ACC112 (cell line): Measurements from ENCODE around the gene RAPGEF6.
"Not testable (repeated sequence)": the region's sequence is repeated elsewhere in the genome, so short reads cannot be mapped to it uniquely, and the experiment has no call there.

Source experiments
- H2AFZ ChIP-seq: fragments of 200-600 bp; sonication (generic); one replicate; pipeline ENCODE4 v1.6.0; 2017; ENCODE audit warnings: antibody characterized with exemption, low read length; ENCODE audit not compliant: unreplicated experiment
- H3K27ac ChIP-seq: fragments of 200-600 bp; sonication (generic); 2 replicates; pipeline ENCODE4 v1.5.1; 2014; ENCODE audit warnings: low read depth, mild to moderate bottlenecking, antibody characterized with exemption, low read length, moderate library complexity
- H3K27me3 ChIP-seq: fragments of 200-600 bp; sonication (generic); 2 replicates; pipeline ENCODE4 v1.6.1; 2014; ENCODE audit warnings: mild to moderate bottlenecking, antibody characterized with exemption, low read length, moderate library complexity, mixed read lengths; ENCODE audit not compliant: insufficient read depth
- H3K36me3 ChIP-seq: fragments of 200-600 bp; sonication (generic); 2 replicates; pipeline ENCODE4 v1.6.1; 2016; ENCODE audit warnings: mild to moderate bottlenecking, antibody characterized with exemption, low read length, moderate library complexity, mixed read lengths; ENCODE audit not compliant: insufficient read depth
- H3K4me1 ChIP-seq: fragments of 200-600 bp; sonication (generic); one replicate; pipeline ENCODE4 v1.6.1; 2016; ENCODE audit warnings: low read length, mixed read lengths; ENCODE audit not compliant: insufficient read depth, unreplicated experiment, control insufficient read depth
- H3K4me3 ChIP-seq: fragments of 200-600 bp; sonication (generic); 2 replicates; pipeline ENCODE4 v1.5.1; 2014; ENCODE audit warnings: mild to moderate bottlenecking, low read depth, low read length
- H3K79me2 ChIP-seq: fragments of 200-600 bp; sonication (generic); one replicate; pipeline ENCODE4 v1.6.0; 2016; ENCODE audit warnings: low read length; ENCODE audit not compliant: control insufficient read depth, unreplicated experiment, insufficient read depth

Gene RAPGEF6

DNA sequence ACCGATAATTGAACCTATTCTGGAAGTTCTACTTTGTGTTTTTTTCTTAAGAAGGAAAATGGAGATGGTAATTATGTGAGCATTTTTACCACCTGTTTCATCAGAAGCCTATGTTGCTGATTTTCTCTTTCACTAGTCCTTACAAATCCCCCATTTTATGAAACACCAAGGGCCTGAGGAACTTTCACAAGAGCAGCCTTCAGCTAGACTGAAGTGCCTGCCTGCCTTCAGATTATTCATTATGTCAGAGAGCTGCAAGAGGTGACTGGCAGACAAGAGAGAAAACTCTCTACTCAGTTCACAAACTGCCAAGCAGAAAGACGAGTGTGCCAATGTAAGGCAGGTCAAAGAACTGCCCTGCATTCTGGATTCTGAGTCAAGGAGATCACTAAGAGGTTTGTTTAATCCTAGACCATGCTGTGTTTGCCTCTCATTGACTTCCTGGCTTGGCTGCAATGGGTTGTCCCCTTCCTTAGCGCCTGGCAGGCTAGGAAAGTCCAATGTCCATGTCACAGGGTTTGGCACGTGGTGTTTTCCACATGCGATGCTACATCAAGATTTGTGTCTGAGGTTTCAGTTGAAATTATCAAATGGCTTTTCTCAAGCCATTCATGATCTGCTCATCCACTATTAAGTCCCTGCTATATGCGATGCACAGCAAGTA, 227.9 kb downstream of the RAPGEF6 start:
- no peak overlapping the region for H3K27ac ChIP-seq
- peaks cover 14% of the 10 kb centered on the region for H3K36me3 ChIP-seq
- no peaks in the 10 kb centered on the region for H3K27me3 ChIP-seq
- H2AFZ ChIP-seq, result no peak overlapping the region
- no peaks in the 10 kb centered on the region for H3K4me1 ChIP-seq
- H3K4me3 ChIP-seq, result no peak overlapping the region
- H3K79me2 ChIP-seq, result no peaks in the 10 kb centered on the region

DNA sequence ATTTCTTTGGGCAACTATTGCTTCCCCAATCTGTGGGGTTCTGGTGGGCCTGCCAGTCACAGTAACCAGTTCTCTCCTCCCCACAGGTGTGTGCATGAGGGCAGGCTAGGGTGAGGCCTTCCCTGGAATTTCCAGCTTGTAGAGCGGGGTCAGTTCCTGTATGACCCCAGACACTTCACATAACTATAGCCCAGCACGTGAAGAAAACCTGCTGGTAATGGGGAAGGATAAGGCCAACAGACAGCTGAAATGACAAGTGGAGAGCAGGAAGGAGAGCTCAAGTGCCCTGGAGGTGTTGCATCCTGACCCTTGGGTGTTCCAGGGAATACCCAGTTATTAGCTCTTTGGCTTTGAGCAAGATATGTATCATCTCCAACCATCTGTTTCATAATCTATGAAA, 229.0 kb downstream of the RAPGEF6 start:
- Histone ChIP-seq H3K79me2 (no peaks in the 10 kb centered on the region), H2AFZ (no peak overlapping the region), H3K4me1 (no peaks in the 10 kb centered on the region), H3K27me3 (no peaks in the 10 kb centered on the region), H3K4me3 (no peak overlapping the region), H3K36me3 (peaks cover 17% of the 10 kb centered on the region), H3K27ac (no peak overlapping the region)

DNA sequence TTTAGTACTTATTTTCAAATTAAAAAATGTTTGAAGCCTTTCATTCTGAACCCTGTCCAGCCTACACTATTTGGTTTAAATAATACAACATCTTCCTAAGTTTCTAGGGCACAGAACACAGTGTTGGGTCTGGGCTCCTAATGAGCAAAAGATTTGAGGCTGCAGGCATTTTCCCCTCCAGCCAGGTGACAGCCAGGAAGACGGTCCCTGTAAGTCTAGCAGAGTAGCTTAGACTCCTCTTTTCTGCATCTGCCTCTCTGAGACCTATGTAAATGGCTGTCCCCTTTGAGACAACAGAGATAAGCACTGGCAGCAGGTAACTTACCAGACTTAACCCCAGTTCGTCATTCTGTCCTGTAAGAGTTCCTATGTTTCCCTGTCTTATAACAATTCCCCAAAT, 229.4 kb downstream of the RAPGEF6 start:
- Histone ChIP-seq H3K4me1 (no peaks in the 10 kb centered on the region), H3K79me2 (no peaks in the 10 kb centered on the region), H2AFZ (no peak overlapping the region), H3K27ac (no peak overlapping the region), H3K4me3 (no peak overlapping the region), H3K36me3 (peaks cover 20% of the 10 kb centered on the region), H3K27me3 (no peaks in the 10 kb centered on the region)

DNA sequence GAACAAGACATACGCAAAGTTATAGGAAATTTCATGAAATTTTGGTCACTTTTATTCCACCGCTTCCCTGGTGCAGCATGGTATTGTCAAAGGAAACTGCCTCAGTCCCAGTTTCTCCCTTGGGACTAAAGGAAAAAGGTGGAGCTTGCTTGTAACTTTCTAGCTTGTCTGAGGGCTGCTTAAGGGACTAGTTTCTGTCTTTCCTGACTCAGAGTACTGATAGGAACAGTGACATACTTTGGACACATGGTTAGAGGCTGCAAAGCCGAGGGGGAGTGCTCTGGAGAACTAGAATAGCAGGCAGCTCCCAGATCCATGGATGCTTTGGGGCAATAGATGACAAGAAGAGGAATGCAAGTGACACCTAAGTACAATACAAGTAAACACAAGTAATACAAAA, 234.4 kb downstream of the RAPGEF6 start:
- Histone ChIP-seq H3K4me1 (no peaks in the 10 kb centered on the region), H3K79me2 (no peaks in the 10 kb centered on the region), H3K27ac (no peak overlapping the region), H2AFZ (no peak overlapping the region), H3K27me3 (no peaks in the 10 kb centered on the region), H3K4me3 (no peak overlapping the region), H3K36me3 (peaks cover 39% of the 10 kb centered on the region)

DNA sequence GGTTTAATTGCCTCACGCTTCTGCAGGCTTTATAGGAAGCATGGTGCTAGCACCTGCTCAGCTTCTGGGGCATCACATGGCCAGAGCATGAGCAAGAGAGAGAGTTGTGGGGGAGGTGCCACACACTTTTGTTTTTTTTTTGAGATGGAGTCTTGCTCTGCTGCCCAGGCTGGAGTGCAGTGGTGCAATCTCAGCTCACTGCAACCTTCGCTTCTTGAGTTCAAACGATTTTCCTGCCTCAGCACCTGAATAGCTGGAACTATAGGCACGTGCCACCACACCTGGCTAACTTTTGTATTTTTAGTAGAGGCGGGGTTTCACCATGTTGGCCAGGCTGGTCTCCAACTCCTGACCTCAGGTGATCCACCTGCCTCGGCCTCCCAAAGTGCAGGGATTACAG, 236.0 kb downstream of the RAPGEF6 start:
- not testable (repeated sequence) for H3K27ac ChIP-seq, H2AFZ ChIP-seq, H3K27me3 ChIP-seq, H3K4me3 ChIP-seq, H3K4me1 ChIP-seq, H3K79me2 ChIP-seq
- H3K36me3 ChIP-seq, result peaks cover 44% of the 10 kb centered on the region

DNA sequence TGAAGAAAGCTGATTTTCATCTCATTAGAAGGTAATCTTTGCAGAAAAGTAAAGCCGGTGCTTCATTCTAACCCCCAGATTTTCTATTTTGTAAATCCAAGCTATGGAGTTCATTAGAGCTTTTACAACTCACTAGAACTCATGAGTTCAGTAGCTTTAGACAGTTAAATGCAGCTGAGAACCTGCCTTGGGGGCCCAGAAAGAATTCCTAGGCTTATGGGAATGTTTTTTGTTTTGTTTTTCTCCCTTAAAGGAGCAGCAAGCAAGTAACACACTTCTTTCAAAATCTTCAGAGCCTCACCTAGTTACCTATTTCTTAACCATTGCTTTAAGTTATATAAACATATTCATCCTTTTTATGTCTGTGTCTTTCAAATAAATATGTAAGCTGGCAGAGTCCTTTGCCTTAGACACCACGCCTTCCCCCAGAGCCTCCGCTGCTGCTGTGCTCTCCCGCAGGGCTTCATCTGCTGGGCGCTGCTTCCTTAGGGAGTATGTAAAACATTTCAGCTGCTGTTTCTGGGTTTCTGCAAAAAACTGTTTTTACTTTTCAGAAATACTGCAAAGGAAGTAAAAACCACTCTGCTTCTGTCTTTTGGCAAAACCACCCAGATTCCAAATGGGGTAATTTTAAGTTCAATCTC, 238.3 kb downstream of the RAPGEF6 start:
- no peaks in the 10 kb centered on the region for H3K27me3 ChIP-seq
- H3K4me1 ChIP-seq, result peaks cover 17% of the 10 kb centered on the region
- peaks cover 28% of the 10 kb centered on the region for H3K36me3 ChIP-seq
- H3K27ac ChIP-seq, result no peak overlapping the region
- H3K79me2 ChIP-seq, result no peaks in the 10 kb centered on the region
- H3K4me3 ChIP-seq, result no peak overlapping the region
- H2AFZ ChIP-seq, result no peak overlapping the region

DNA sequence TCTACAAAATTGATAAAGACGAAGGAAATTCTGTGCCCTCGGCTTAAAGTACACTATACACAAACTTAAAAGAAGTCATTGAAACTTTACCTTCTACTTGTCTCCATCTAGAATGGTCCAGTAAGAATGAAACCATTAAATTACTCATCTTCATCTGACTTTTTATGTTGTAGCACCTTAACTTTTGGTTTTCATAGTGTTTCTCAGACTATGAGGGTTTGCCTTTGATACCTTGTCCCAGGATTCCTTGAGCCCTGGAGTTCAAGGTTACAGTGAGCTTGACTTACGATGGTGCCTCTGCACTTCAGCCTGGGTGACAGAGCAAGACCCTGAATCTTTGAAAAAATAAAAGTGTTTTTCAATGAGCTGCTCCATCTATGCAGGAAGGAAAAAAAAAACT, 239.0 kb downstream of the RAPGEF6 start:
- no peaks in the 10 kb centered on the region for H3K79me2 ChIP-seq
- H3K4me3 ChIP-seq, result no peak overlapping the region
- H3K36me3 ChIP-seq, result peaks cover 28% of the 10 kb centered on the region
- H3K27me3 ChIP-seq, result no peaks in the 10 kb centered on the region
- H2AFZ ChIP-seq, result no peak overlapping the region
- H3K27ac ChIP-seq, result no peak overlapping the region
- peaks cover 17% of the 10 kb centered on the region for H3K4me1 ChIP-seq

DNA sequence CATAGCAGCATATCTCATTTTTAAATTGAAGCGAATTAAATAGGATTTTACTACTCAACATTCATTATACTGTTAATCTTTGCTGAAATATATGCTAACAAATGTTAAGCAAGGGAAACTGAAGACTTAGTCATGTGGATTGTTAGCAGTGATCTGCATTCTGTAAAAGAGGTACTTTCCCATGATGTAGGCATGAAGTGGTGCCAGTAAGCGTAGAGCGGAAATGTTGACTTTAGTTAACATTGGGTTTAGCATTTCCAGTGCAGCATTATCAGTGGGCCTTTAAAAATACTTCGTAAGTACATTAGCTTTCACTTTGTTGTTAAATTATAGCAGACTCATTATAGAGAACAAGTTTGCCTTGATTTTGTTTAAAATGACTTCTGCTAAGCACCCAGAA, 240.9 kb downstream of the RAPGEF6 start:
- H3K27me3 ChIP-seq, result no peaks in the 10 kb centered on the region
- peaks cover 17% of the 10 kb centered on the region for H3K36me3 ChIP-seq

DNA sequence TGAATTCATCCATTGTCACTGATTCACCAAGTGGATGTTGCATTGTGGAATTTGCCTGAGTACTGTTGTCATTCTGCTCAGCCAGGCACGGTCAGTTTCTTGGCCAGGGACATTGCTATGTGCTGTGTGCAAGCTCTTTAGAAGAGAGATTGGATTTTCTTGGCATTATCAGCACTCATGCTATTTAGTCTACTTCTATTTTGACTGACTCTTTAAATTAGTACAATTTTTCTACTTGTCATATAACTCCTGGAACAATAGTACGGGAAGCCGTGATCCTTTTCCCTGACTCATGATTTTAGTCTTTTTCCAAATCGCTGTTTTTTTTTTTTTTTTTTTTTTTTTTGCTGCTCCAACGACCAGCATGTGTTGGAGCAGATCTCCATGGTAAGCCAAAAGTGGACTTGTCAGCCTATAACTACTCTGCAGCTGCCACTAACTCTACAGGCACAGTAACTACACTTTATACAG, 241.5 kb downstream of the RAPGEF6 start:
- no peak overlapping the region for H2AFZ ChIP-seq
- H3K27me3 ChIP-seq, result no peaks in the 10 kb centered on the region
- peak overlapping the region; percentile 74 for H3K27ac ChIP-seq
- H3K4me3 ChIP-seq, result 0 out of 2 replicates have a peak overlapping the region, but pooled peaks have one; percentile 0
- H3K79me2 ChIP-seq, result no peaks in the 10 kb centered on the region
- H3K4me1 ChIP-seq, result peaks cover 17% of the 10 kb centered on the region
- peaks cover 14% of the 10 kb centered on the region for H3K36me3 ChIP-seq

More for the DNA sequence above, 240.9 kb downstream of the RAPGEF6 start:
- Histone ChIP-seq H3K79me2 (no peaks in the 10 kb centered on the region), H3K4me1 (peaks cover 17% of the 10 kb centered on the region), H3K27ac (peak overlapping the region; percentile 74), H2AFZ (no peak overlapping the region), H3K4me3 (0 out of 2 replicates have a peak overlapping the region, but pooled peaks have one; percentile 0)

DNA sequence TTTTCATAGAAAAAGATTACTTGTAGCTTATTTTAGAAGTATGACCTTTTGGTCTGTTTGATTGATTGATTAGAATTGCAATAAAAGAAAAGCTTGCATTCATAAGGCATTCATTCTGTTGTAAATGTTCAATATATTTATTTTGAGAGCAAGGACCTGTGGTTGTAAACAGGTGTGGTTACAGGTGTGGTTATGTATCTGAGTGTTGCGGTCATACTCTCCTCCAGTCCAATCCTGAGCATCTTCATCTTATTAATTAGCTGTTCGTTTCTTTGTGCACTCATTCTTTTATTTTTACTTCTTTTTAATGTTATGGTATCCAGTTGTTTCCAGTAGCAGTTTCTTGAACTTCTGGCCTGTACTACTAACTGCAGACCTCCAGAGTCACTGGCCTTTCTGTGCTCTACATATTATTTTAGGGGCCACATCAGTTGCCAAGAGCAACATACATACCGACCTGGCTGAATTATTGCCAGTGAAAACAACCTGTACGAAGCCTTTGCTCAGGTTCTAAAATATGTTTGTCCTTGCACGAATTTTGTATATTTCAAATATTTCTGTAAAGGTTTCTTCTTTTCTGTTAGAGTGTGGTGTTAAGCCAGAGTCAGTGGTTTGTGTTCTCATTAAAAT, 242.4 kb downstream of the RAPGEF6 start:
- H3K27ac ChIP-seq, result no peak overlapping the region
- H3K79me2 ChIP-seq, result no peaks in the 10 kb centered on the region
- H3K4me1 ChIP-seq, result peaks cover 17% of the 10 kb centered on the region
- no peaks in the 10 kb centered on the region for H3K27me3 ChIP-seq
- H3K36me3 ChIP-seq, result peaks cover 9% of the 10 kb centered on the region
- H3K4me3 ChIP-seq, result no peak overlapping the region
- no peak overlapping the region for H2AFZ ChIP-seq

DNA sequence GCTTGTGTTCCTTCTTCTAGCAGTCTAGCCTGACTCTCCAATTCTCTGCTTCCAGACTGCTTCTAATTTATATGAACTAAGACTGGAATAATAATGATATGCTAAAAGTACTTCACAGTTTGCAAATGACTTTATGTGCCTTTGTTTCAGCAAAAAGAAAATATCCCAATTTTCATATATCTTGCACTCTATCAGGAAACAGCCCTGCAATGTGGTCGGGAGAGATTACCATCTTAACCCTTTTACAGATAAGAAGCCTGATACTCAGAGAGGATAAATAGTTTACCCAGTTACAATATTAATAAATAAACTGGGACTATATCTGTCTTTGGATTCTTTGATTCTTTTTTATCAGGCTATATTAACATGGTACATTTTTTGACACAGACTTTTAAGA, 245.2 kb downstream of the RAPGEF6 start:
- Histone ChIP-seq H3K4me3 (no peak overlapping the region), H3K79me2 (no peaks in the 10 kb centered on the region), H3K36me3 (no peaks in the 10 kb centered on the region; the same call in 1 of the 2 replicates), H3K27me3 (no peaks in the 10 kb centered on the region), H3K4me1 (peaks cover 16% of the 10 kb centered on the region), H3K27ac (no peak overlapping the region), H2AFZ (no peak overlapping the region)
